ENCODE data around the gene VIPR2. TPM values are rescaled to one million over a fixed set of nuclear protein-coding genes. Genes with fewer than 3 reads are reported as not detected.
"Not testable (repeated sequence)": the region's sequence is repeated elsewhere in the genome, so short reads cannot be mapped to it uniquely, and the experiment has no call there.

The VIPR2 gene
- total and polyA plus RNA-seq, 2 donors from 2014 or later = 0.91 to 1.3 TPM

GRCh38 chr7:159083698-159084068 is 61.0 kb downstream of the VIPR2 start:
- Histone ChIP-seq H3K36me3 (ENCODE audit: control insufficient read depth in 2 of 3, insufficient read depth in 3 of 3, low read length in 3 of 3) (no peaks in the 10 kb centered on the region), H3K4me1 (ENCODE audit: control insufficient read depth in 2 of 3, insufficient read depth in 2 of 3, low read depth in 1 of 3, low read length in 3 of 3) (peaks cover 0 to 2% (median 0%) of the 10 kb centered on the region in 3 donors), H3K9me3 (ENCODE audit: control insufficient read depth in 2 of 3, insufficient read depth in 1 of 3, low read length in 3 of 3) (no peaks in the 10 kb centered on the region), H3K27ac (ENCODE audit: low read depth in 2 of 2, low read length in 2 of 2) (no peak overlapping the region), H3K27me3 (ENCODE audit: control insufficient read depth, insufficient read depth, low read length) (no peaks in the 10 kb centered on the region), H3K9ac (ENCODE audit: low read length in 3 of 3) (no peak overlapping the region), H3K4me3 (ENCODE audit: low read length in 3 of 3) (no peak overlapping the region)
- intact Hi-C loops (cut with DNase I) = no loop called here
- no peak for DNase-seq
- FAIRE-seq = no peak
- TF ChIP-seq CTCF (IDR thresholded peaks at IDR 0.05; ENCODE audit: borderline replicate concordance, extremely low read depth, insufficient read depth) = no peak

GRCh38 chr7:159083001-159083697 is 61.5 kb downstream of the VIPR2 start:
- Histone ChIP-seq H3K27ac (ENCODE audit: low read depth in 2 of 2, low read length in 2 of 2) (no peak overlapping the region), H3K27me3 (ENCODE audit: control insufficient read depth, insufficient read depth, low read length) (no peaks in the 10 kb centered on the region), H3K9me3 (ENCODE audit: control insufficient read depth in 2 of 3, insufficient read depth in 1 of 3, low read length in 3 of 3) (no peaks in the 10 kb centered on the region), H3K9ac (ENCODE audit: low read length in 3 of 3) (no peak overlapping the region), H3K4me3 (ENCODE audit: low read length in 3 of 3) (no peak overlapping the region), H3K4me1 (ENCODE audit: control insufficient read depth in 2 of 3, insufficient read depth in 2 of 3, low read depth in 1 of 3, low read length in 3 of 3) (peaks cover 0 to 2% (median 0%) of the 10 kb centered on the region in 3 donors), H3K36me3 (ENCODE audit: control insufficient read depth in 2 of 3, insufficient read depth in 3 of 3, low read length in 3 of 3) (no peaks in the 10 kb centered on the region)
- TF ChIP-seq CTCF (IDR thresholded peaks at IDR 0.05; ENCODE audit: borderline replicate concordance, extremely low read depth, insufficient read depth) = no peak
- no peak for FAIRE-seq
- DNase-seq = no peak
- intact Hi-C loops (cut with DNase I) = no loop called here

GRCh38 chr7:159082075-159082474 is 62.6 kb downstream of the VIPR2 start:
- not testable (repeated sequence) for DNase-seq

GRCh38 chr7:159078911-159079270 is 65.8 kb downstream of the VIPR2 start:
- DNase-seq = no peak
- no peak for TF ChIP-seq CTCF (IDR thresholded peaks at IDR 0.05; ENCODE audit: borderline replicate concordance, extremely low read depth, insufficient read depth)
- H3K27ac ChIP-seq (ENCODE audit: low read depth in 2 of 2, low read length in 2 of 2) = no peak overlapping the region
- intact Hi-C loops (cut with DNase I) = no loop called here
- no peaks in the 10 kb centered on the region for H3K4me1 ChIP-seq (ENCODE audit: control insufficient read depth in 2 of 3, insufficient read depth in 2 of 3, low read depth in 1 of 3, low read length in 3 of 3)
- H3K27me3 ChIP-seq (ENCODE audit: control insufficient read depth, insufficient read depth, low read length) = no peaks in the 10 kb centered on the region
- FAIRE-seq = no peak
- no peaks in the 10 kb centered on the region for H3K36me3 ChIP-seq (ENCODE audit: control insufficient read depth in 2 of 3, insufficient read depth in 3 of 3, low read length in 3 of 3)
- H3K4me3 ChIP-seq (ENCODE audit: low read length in 3 of 3) = no peak overlapping the region
- H3K9me3 ChIP-seq (ENCODE audit: control insufficient read depth in 2 of 3, insufficient read depth in 1 of 3, low read length in 3 of 3) = no peaks in the 10 kb centered on the region
- H3K9ac ChIP-seq (ENCODE audit: low read length in 3 of 3) = no peak overlapping the region

More at GRCh38 chr7:159082075-159082474, 62.6 kb downstream of the VIPR2 start:
- H3K36me3 ChIP-seq (ENCODE audit: control insufficient read depth in 2 of 3, insufficient read depth in 3 of 3, low read length in 3 of 3); H3K4me1 ChIP-seq (ENCODE audit: control insufficient read depth in 2 of 3, insufficient read depth in 2 of 3, low read depth in 1 of 3, low read length in 3 of 3); H3K27me3 ChIP-seq (ENCODE audit: control insufficient read depth, insufficient read depth, low read length); intact Hi-C loops (cut with DNase I); H3K9ac ChIP-seq (ENCODE audit: low read length in 3 of 3); H3K27ac ChIP-seq (ENCODE audit: low read depth in 2 of 2, low read length in 2 of 2); H3K9me3 ChIP-seq (ENCODE audit: control insufficient read depth in 2 of 3, insufficient read depth in 1 of 3, low read length in 3 of 3); FAIRE-seq; H3K4me3 ChIP-seq (ENCODE audit: low read length in 3 of 3): not testable (repeated sequence)

Data from kidney (tissue), 14 donors.